Ishikawa (cell line): ENCODE results near the gene SAMD1.

Experiments
- CEBPB ChIP-seq: IDR thresholded peaks from 2 replicates; pipeline ENCODE4 v1.6.1; 2012
- CREB1 ChIP-seq: IDR thresholded peaks from 2 replicates; pipeline ENCODE4 v1.6.1; 2012; ENCODE audit warnings: low read depth
- EP300 ChIP-seq: IDR thresholded peaks from 2 replicates; pipeline ENCODE4 v1.6.1; 2012; ENCODE audit warnings: borderline replicate concordance
- MAX ChIP-seq: IDR thresholded peaks from 2 replicates; pipeline ENCODE4 v1.6.1; 2012
- RAD21 ChIP-seq: IDR thresholded peaks from 2 replicates; pipeline ENCODE4 v1.6.1; 2012; ENCODE audit warnings: low read depth
- TAF1 ChIP-seq: IDR thresholded peaks from 2 replicates; pipeline ENCODE4 v1.6.1; 2012; ENCODE audit warnings: low read depth, mild to moderate bottlenecking
- TCF12 ChIP-seq: IDR thresholded peaks from 2 replicates; pipeline ENCODE4 v1.6.1; 2012; ENCODE audit warnings: low read depth
- ZBTB7A ChIP-seq: IDR thresholded peaks from 2 replicates; pipeline ENCODE4 v1.6.1; 2012; ENCODE audit warnings: low read depth

DNA sequence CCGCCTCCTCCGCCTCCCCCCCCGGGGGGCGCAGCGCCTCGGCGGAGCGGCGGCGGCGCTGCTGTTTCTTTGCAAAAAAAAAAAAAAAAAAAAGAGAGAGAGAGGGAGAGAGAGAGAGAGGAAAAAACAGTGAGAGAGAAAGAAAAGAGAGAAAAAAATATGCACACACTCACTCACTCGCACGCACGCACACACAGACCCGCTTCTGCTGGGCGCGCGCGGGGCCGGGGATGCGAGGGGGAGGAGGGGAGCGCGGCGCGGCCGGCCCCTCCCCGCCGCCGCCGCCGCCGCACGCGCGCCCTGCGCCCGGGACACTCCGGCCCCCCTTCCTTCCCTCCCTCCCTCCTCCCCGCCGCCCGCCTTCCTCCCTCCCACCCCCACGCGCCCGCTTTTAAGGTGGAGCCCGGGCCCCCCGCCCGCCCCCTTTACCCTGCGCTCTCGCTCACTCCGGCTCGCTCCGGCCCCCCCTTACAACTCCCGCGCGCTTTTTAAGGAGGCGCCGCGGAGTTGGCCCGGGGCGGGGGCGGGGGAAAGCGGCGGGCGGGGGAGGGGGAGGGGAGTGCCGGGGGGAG, at the start of gene SAMD1:
- TF ChIP-seq EP300 (no peak), RAD21 (no peak), CREB1 (no peak), TAF1 (no peak), CEBPB (no peak), TCF12 (no peak), MAX (no peak), ZBTB7A (no peak)
